AG20443 (cell line): ENCODE data around the gene SLC30A7.
"Not testable (repeated sequence)": the region's sequence is repeated elsewhere in the genome, so short reads cannot be mapped to it uniquely, and the experiment has no call there.

Experiments used
- DNase-seq: peaks from one replicate; pipeline ENCODE4 v3.0.0; 2012; ENCODE audit warnings: low spot score, mixed read lengths

SLC30A7 gene

DNA sequence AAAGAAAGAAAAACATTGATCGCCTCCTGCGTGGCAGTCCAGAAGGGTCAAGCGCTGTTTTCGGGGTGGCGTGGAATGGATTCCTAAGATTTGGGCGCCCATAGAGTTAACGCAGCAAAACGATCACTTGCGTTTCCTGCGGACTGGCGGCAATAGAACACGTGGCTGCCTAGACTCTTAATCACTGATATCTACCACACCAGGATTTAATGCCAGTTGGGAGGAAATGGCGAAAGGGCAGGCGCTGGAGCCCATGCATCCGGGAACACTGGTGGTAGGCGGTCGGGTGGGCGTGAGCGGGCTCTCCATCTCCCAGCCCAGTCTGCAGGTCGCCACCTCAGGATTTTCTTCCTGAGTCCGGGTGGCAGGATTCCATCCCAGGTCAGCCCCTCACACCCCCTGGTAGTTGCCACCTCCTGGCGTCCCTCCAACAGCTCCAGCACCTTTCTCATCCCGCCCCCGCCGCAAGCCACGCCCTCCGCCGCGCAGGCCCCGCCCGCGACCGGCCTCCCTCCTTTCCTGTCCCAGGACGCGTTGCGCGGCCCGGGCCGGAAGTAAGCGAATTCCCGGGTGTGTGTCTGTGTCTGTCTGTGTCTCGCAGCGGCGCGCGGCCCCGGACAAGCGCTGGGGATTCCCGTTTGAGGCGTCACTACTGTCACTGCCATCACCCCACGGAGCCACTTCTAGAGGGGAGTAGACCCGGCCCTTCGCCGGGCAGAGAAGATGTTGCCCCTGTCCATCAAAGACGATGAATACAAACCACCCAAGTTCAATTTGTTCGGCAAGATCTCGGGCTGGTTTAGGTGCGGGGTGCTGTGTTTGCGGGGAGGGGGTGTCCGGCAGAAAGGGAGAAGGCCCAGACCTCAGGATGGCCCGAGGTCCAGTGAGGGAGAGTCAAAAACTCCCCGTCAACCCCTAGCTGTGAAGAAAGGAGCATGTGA lies at the start of gene SLC30A7:
Gene SLC30A7, plus strand, starts transcription at position 551 of the 941 bp plus-strand sequence. Its CDS starts 173 bp downstream, at position 724.
- DNase-seq = peak; percentile 97

DNA sequence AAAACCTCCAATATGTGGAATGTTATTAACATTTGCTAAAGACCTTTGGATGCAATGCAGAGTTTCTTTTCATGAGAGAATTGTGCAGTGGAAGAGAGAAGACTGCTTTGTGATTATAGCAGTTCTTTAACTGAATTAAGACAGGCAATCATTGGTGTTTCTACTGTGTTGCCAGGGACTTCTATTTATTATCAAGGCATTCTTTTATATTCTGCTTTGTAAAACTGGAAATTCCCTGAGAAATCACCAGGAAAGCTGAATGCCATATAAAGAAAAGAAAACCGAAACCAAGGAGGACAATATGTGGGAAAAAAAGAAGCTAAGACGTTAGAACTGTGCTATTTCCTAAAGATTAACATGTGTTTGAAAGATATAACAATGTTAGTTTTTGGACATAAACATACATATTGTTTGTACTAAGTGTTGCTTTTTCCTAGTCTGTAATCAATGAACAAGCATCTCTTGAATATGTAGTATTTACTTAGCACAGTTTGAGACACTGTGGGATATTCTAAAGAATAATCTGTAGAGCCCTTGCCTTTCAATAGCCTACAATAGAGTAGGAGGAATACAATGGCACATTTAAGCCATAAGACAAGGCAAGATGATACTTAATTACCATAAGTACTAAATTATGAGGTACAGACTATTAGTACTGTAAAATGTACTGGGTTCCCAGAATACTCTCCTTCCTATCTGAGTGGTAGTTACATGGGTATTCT lies 48.4 kb upstream of the SLC30A7 start:
- peak; percentile 14 for DNase-seq

- DNase-seq = no peak
Measured at GRCh38 chr1:100851726-100852125, 44.2 kb upstream of the SLC30A7 start.

DNA sequence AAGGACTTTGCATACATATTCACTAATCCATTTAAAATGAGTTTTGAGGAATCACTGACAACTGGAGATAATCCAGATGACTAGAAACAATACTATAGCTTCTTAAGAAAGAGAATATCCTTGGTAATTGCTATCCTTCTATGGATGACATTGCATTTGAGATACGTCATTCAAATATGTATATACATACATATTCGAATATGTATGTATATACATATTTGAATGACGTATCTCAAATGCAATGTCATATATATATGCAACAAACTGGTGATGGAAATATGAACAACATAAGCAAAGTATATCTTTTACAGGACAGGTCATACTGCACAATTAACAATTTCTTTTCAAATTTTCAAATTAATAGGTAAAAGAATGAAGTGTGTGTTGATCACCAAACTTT lies 42.9 kb upstream of the SLC30A7 start:
- DNase-seq = no peak

- DNase-seq = not testable (repeated sequence)
Measured at GRCh38 chr1:100855116-100855515, 40.8 kb upstream of the SLC30A7 start.

DNA sequence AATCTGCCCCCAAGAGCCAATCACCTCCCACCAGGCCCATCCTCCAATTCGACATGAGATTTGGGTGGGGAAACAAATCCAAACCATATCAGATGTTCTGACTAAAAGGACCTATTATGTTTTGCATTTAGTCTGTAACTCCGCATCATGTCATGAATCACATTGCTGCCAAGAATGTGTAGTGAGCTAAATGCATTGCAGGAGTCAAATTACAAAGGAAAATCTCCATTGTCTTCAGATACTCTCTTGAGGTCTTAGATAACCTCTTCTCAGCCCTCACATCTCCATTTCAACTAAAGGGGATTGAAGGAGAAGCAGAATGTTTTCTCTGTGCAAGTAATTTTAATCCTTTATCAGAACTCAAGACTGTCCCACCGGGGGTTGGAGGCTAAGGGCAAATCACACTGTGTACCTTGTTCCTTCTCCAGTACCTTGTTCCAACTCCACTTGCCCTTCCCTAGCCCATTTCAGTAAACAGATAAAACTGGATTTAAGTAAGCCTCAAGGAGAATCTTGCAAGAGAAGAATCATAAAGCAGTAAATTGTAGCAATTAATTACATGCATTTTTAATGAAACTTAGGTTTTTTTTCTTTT lies 35.4 kb upstream of the SLC30A7 start:
- peak; percentile 9 for DNase-seq

DNA sequence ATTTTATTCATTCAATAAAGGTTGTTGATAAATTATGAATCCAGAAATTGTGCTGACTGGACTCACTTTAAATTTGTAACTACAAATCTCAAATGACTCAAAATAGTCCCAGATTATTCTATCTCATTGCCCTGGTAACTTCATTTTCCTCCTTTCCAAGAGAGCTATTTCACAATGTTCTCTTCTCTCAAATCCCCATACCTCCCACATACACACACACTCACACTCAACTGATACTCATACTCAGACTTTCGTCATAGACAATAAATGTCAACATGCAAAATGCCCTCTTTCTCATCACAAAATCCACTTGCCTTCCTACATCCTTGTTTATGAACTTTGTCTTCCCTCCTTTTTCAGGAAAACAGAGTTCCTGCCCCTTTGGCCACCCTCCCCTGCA lies 34.5 kb upstream of the SLC30A7 start:
- DNase-seq = no peak

DNA sequence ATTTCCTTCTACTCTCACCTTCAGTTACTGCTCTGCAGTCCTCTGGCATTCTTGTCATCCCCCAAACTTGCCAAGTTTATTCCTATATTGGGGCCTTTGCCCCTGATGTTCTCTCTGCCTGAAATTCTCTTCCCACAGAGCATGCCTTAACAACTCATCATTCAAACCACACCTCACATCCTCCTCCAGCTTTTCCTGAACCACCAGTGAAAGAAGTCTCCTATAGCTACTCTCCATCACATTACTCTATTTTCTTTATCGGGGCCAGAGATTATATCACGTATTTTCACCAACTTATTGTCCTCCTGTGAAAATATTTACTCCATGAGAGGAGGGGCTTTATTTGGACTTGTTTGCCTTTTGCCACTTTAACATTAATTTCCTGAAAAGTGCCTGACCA lies 33.3 kb upstream of the SLC30A7 start:
- DNase-seq = peak; percentile 54

DNA sequence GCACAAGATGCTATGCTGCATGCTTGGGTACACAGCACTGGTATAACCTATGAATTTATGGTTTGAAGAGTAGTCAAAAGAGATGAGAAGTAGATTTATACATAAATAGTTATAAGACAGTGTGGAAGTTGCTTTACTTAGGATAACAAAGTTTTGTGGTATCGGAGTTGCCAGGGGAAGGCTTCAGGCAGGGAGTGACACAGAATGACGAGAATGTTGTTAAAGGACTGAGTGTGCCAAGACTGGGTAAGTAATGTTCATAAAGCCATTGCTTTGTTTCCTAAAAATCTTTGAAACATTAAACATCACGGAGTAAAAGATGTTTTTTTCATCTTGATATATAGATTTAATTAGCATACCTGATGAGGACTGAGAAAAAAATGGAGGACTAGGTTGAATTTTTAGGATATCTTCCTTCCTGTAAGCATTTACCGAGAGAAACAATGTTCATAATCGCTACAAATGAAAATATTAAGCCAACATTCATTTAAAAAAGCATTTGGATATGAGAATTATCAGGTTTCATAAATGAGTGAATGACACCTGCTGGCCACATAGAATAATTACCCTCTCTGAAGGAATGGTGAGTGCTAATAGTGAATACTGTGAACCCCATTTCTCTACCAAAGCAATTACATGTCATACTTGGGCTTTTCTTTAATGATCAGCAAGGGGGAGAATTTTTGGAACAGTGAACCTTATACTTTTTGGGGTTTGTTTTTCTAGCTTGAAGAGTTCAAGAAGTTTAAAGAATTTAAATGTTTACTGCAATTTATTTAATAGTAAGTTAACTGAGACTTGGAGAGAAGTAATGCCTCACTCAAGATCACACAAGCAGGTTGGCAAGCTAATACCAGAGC lies 29.6 kb upstream of the SLC30A7 start:
- peak; percentile 27 for DNase-seq

- no peak for DNase-seq
Measured at GRCh38 chr1:100866901-100867206, 29.0 kb upstream of the SLC30A7 start.

DNA sequence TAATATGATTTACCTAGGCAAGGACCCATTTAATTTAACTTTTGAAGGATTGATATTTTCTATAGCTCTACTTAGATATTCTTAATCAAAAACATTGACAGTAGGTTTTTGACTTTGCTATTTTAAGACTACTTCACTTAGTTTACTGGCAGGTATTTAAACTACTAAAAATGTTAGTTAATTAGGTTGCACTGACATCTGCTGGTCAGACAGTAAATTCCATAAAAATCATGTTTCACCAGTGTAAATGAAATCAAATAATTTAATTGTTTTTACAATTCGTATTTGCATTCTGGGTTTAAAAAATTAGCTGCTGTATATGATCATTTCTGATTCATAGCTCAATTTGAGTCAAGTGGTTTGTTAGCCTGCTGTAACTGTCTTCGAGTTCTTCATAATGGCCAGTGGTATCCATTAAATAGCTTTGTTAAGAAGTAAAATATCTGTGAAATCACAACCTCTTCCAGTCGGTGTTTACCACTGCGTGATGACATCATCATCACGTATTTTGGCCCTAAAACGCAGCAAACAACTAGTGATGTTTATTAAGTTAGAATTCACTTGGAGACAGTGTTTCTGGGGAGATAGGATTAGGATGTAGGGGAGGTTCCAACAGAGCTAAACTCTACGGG lies 27.4 kb upstream of the SLC30A7 start:
- DNase-seq = peak; percentile 18

DNA sequence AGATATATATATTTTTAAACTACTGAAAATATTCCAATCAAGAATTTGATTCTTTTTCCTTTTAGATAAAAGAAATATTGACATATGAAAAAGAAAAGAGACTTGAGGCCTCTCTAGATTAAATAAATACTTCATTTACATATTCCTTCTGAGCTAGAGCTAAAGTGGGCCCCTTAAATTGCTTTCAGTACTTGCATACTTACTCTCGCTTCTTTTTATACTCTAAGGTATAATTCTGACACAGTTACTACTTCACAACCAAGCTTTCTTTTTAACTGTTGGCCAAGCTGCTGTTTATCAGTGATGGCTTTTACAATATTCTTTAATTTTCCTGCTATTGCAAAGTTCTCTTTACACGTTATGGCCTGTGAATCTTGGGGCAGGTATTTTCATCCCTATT lies 25.9 kb upstream of the SLC30A7 start:
- no peak for DNase-seq

GRCh38 chr1:100874433-100874832 lies 21.5 kb upstream of the SLC30A7 start:
- no peak for DNase-seq

DNA sequence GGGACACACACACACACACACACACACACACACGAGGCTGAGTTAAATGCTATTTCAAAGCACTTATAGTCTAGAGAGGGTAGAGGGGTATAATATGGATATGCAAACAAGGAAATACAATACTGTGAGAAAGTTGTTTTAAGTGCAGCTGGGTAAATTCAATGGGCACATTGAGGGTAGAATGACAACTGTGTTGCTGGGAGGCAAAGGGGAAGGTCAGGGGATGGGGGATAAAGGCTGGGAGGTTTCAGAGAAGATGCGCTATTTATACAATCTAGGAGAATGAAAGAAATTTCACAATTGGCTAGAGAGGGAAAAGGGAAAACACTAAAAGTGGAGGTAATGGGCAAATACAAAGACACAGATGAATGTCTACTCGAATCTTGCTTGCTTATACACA lies 20.7 kb upstream of the SLC30A7 start:
- DNase-seq = no peak

DNA sequence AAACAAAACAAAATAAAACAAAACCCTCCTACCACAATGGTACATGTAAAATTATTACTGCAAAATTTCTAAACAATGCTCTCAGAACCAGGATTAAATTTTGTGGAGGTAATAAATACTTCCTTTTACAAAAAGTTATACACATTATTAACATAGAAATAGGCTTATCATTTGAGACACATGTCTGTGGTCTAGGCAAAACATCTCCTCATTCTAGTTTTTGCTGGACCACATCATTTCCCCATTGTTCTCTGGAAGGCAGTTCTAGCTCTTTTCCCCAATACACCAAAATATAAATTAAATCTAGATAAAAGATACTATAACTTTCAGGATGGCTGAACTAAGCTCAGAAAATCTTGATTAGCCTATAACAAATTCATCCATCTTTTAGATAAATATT lies 19.6 kb upstream of the SLC30A7 start:
- no peak for DNase-seq

DNA sequence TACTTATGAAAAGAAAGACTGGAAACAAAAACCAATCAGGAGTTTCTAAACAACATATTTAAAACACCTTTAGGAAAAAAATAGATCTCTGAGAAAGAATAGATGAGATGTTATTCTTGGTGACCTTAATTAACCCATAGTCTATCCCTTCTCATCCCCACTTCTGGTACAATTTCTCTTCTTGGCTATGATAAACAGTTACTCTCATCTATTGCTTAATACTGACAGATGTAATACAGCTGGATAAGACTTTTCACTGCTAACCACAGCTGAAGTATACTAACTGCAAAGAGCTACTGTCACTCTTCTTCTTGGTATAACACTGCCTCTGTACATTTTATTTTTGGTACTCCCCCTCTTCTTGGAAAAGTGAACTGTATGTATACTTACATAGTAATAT lies 16.5 kb upstream of the SLC30A7 start:
- no peak for DNase-seq

GRCh38 chr1:100881687-100882086 lies 14.2 kb upstream of the SLC30A7 start:
- DNase-seq = no peak

DNA sequence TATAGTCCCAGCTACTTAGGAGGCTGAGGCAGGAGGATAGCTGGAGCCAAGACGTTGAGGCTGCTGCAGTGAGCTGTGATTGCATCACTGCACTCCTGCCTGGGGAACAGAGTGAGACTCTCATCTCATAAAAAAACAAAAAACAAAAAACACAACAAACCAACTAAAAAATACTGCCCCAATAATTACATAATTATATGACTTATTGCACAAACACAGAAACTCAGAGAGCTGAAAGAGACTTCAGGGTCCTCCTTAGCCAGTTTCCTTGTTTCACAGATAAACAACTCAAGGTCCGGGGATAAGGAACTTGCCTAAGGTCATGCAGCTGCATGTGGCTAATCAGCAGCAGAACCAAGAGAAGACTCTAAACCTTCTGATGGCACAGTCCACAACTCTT lies 13.2 kb upstream of the SLC30A7 start:
- no peak for DNase-seq

GRCh38 chr1:100883963-100884362 lies 11.9 kb upstream of the SLC30A7 start:
- peak; percentile 61 for DNase-seq

DNA sequence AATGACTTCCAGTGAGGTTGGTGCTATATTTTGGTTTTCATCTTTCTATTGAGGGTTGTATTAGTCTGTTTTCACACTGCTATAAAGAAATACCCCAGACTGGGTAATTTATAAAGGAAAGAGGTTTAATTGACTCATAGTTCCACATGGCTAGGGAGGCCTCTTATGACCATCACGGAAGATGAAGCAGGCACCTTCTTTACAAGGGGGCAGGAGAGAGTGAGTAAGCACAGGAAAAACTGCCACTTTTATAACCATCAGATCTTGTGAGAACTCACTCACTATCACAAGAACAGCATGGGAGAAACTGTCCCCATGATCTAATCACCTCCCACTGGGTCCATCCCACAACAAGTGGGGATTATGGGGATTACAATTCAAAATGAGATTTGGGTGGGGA lies 6.9 kb upstream of the SLC30A7 start:
- not testable (repeated sequence) for DNase-seq

GRCh38 chr1:100889869-100890482 lies 5.9 kb upstream of the SLC30A7 start:
- not testable (repeated sequence) for DNase-seq
